Mucosa of gallbladder (tissue), 1 donor: ENCODE measurements around the gene BPIFB1. TPM values are rescaled to one million over a fixed set of nuclear protein-coding genes. Genes with fewer than 3 reads are reported as not detected.

Experiments used
- total RNA-seq: library from RNA; stranded (reverse); gene quantifications from one replicate; pipeline ENCODE4 v1.2.1, GENCODE V29; 2021
- donor health status: DM: no; HTN: no; CAD: no.

Gene BPIFB1
- total RNA-seq, 1 donor from 2014 or later = 0.78 TPM

Other genes with a start within 250 kb of the BPIFB1 start
- not detected for gene BPIFB3, start 229.3 kb upstream of the BPIFB1 start, total RNA-seq
- not detected for gene BPIFB4, start 203.6 kb upstream of the BPIFB1 start, total RNA-seq
- gene BPIFA2, start 115.1 kb upstream of the BPIFB1 start, total RNA-seq = not detected
- not detected for gene BPIFA3, start 65.9 kb upstream of the BPIFB1 start, total RNA-seq
- not detected for gene BPIFA1, start 47.2 kb upstream of the BPIFB1 start, total RNA-seq
- 18.7 TPM for gene CDK5RAP1, start 118.3 kb downstream of the BPIFB1 start, total RNA-seq
- gene SNTA1, start 160.5 kb downstream of the BPIFB1 start, total RNA-seq = 13.0 TPM
- gene CBFA2T2, start 206.9 kb downstream of the BPIFB1 start, total RNA-seq = 21.2 TPM